ENCODE data around the gene RNASE11. TPM values are rescaled to one million over a fixed set of nuclear protein-coding genes. Genes with fewer than 3 reads are reported as not detected.

The RNASE11 gene
- total and polyA plus RNA-seq, 11 donors: not detected

DNA sequence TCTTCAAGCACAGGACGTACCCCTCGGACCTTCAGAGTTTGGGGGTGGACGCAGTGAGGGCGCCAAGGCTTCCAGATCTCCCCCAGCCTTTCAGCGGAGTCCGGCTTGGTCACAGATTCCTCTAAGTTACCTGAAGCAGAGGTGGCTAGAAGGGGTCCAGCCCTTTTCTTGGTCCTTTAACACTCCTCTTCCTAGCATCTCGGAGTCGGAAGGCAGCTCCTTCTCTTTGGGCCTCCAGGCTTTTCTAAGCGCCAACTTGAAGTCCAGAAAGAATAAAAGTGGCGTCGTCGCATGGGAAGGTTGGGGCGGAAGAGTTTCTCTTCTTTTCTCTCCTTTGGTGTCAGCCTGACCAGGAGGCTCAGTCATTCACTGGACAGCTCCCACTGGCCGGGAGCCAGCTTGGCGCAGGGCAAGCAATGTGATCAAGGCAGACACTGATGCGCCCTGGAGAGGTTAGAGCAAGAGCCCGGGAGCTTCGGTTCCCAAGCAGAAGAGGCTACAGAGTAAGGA, 44.1 kb upstream of the RNASE11 start:
- no peak for TF ChIP-seq CTCF (IDR thresholded peaks at IDR 0.05)
- no peak for TF ChIP-seq POLR2A (IDR thresholded peaks at IDR 0.05)
- H3K27ac ChIP-seq: no peak overlapping the region
- DNase-seq: peak; percentile 56 to 83 (median 70)
- H3K27me3 ChIP-seq: peaks cover 0 to 68% (median 13%) of the 10 kb centered on the region in 9 donors
- intact Hi-C loops (cut with DNase I): loop anchor here in 3 of 10 donors (5.0 kb wide), 1 partner anchor 50 kb away; the partner anchor contains the start of gene RNASE4 (in 3 of the 3)
- H3K9me3 ChIP-seq: no peaks in the 10 kb centered on the region
- WGBS, 4 donors: 1% methylated on average over 12 to 18 of the region's 18 CpGs
- no peaks in the 10 kb centered on the region for H3K36me3 ChIP-seq
- ATAC-seq: peak; percentile 63 to 87 (median 79)
- peaks cover 0 to 34% (median 16%) of the 10 kb centered on the region in 12 donors for H3K4me1 ChIP-seq
- H3K4me3 ChIP-seq: peak overlapping the region in 10 of 12 donors; percentile 1 to 48 (median 37)

GRCh38 chr14:20631023-20631879, 43.5 kb upstream of the RNASE11 start:
- no peak for DNase-seq
- TF ChIP-seq POLR2A (IDR thresholded peaks at IDR 0.05) (no peak), CTCF (IDR thresholded peaks at IDR 0.05) (no peak)

DNA sequence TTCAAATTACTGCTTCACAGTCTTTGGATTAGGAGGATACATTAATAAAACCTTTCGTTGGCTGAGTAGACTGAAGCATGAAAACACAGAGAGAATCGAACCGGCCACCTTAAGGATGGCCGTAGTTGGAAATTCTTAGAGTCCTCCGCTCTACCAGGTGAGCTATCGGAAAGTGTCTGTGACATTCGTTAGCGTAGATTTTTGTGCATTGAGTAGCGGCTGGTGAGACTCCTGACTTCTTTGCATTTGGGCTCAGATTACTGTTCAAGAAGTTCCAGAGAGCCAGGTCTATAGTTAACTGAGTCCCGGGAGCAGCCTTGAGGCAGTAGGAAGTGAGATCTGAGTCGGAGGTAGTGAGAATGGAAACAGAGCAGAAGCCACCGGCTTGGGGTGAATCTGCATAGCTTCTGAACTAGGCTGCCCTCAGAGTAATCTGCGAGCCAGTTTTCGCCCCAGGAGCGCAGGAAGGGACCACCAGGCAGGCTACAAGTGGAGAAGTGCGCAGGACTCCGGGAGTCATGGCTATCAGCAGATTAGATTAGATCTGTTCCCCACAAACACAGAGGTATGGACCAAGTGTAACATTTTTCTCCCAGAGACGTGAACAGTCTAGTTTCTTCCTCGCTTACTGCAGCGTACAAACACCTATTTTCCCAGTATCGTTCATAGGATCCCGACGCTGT, 42.7 kb upstream of the RNASE11 start:
- H3K36me3 ChIP-seq: no peaks in the 10 kb centered on the region
- peak overlapping the region in 10 of 12 donors; percentile 14 to 48 (median 35) for H3K4me3 ChIP-seq
- H3K27ac ChIP-seq: no peak overlapping the region
- H3K9me3 ChIP-seq: no peaks in the 10 kb centered on the region
- peaks cover 0 to 77% (median 8%) of the 10 kb centered on the region in 9 donors for H3K27me3 ChIP-seq
- intact Hi-C loops (cut with DNase I): loop anchor here in 3 of 10 donors (5.0 kb wide), 1 partner anchor 52 kb away; the partner anchor contains the start of gene RNASE4 (in 3 of the 3)
- TF ChIP-seq CTCF (IDR thresholded peaks at IDR 0.05): no peak
- no peak for TF ChIP-seq POLR2A (IDR thresholded peaks at IDR 0.05)
- H3K4me1 ChIP-seq: peaks cover 0 to 46% (median 21%) of the 10 kb centered on the region in 12 donors
- ATAC-seq (peak in 1 of 4 donors; percentile 12), DNase-seq (no peak)
- 3 to 6% (median 4%) methylated on average over 23 of the region's 23 CpGs for WGBS, 4 donors

More at GRCh38 chr14:20631023-20631879, 43.5 kb upstream of the RNASE11 start:
- Histone ChIP-seq H3K4me3 (peak overlapping the region in 11 of 12 donors; percentile 1 to 48 (median 37)), H3K27me3 (peaks cover 0 to 69% (median 8%) of the 10 kb centered on the region in 9 donors), H3K36me3 (no peaks in the 10 kb centered on the region), H3K4me1 (peaks cover 0 to 39% (median 17%) of the 10 kb centered on the region in 12 donors), H3K27ac (no peak overlapping the region), H3K9me3 (no peaks in the 10 kb centered on the region)
- intact Hi-C loops (cut with DNase I): loop anchor here in 3 of 10 donors (5.0 kb wide), 1 partner anchor 51 kb away; the partner anchor contains the start of gene RNASE4 (in 3 of the 3)
- peak in 2 of 4 donors; percentile 54 to 70 for ATAC-seq
- 2 to 4% (median 2%) methylated on average over 18 to 19 of the region's 19 CpGs for WGBS, 4 donors
